HepG2 (cell line): ENCODE data around the gene DUSP8. TPM values are rescaled to one million over a fixed set of nuclear protein-coding genes. Genes with fewer than 3 reads are reported as not detected.

Experiments
- ATAC-seq: fragments of 200-7000 bp; cut with Tn5 transposase; 3 replicates; pipeline ENCODE4 v1.9.1; 2020; ENCODE audit warnings: mild to moderate bottlenecking, moderate library complexity
- BruUV-seq: library from RNA; stranded (reverse); fragments of 400-500 nt; replicated peaks from 2 replicates; lab custom pipeline; 2021; lab: Mats Ljungman, UMichigan
- CTCF ChIA-PET: fragments of 300-600 bp; formaldehyde crosslinking; extraction: SDS; loops from one replicate; lab custom pipeline; 2021; ENCODE audit warnings: low total read pairs, inconsistent platforms, low intra/inter-chr PET ratio; lab: Yijun Ruan, JAX
- POLR2A ChIA-PET: fragments of 350-600 bp; sonication (Branson Sonifier 250); formaldehyde crosslinking; loops from one replicate; lab custom pipeline; 2020; ENCODE audit warnings: antibody characterized with exemption, inconsistent platforms; lab: Yijun Ruan, JAX
- DNase-seq: peaks from one replicate; pipeline ENCODE4 v3.0.0-alpha.2; 2015; ENCODE audit warnings: low spot score
- FAIRE-seq: peaks from 3 replicates; lab custom pipeline; 2011; peaks lifted over from hg19 to GRCh38; lab: Jason Lieb, UNC
- H2AFZ ChIP-seq: one replicate; pipeline ENCODE4 v1.6.1; 2011; ENCODE audit warnings: low read length, inconsistent platforms
- H3K27ac ChIP-seq: fragments of 300-600 bp; 3 replicates; pipeline ENCODE4 v1.8.0; 2011; ENCODE audit warnings: mixed run types, mild to moderate bottlenecking, mixed read lengths, low read length, inconsistent platforms; ENCODE audit not compliant: insufficient read depth; ENCODE audit errors: extremely low read length
- H3K27me3 ChIP-seq, 2 experiments: fragments of 200-600 bp in 1 of 2; 2 replicates in 1 of 2; 3 replicates in 1 of 2; pipeline versions ENCODE4 v1.6.0 to v1.8.0; 2011; ENCODE audit warnings: low read length in 2 of 2, mild to moderate bottlenecking in 2 of 2, moderate library complexity in 2 of 2, inconsistent platforms in 1 of 2; ENCODE audit not compliant: insufficient read depth in 2 of 2, control insufficient read depth in 1 of 2
- H3K36me3 ChIP-seq, 2 experiments: fragments of 200-600 bp in 1 of 2; replicated peaks in 1 of 2; 2 replicates in 1 of 2; 3 replicates in 1 of 2; pipeline versions ENCODE4 v1.5.1 to v1.8.0; 2011; ENCODE audit warnings: low read length in 2 of 2, inconsistent platforms in 1 of 2; ENCODE audit not compliant: insufficient read depth in 2 of 2, control insufficient read depth in 1 of 2
- H3K4me1 ChIP-seq: 2 replicates; pipeline ENCODE4 v1.5.1; 2012; ENCODE audit warnings: low read length, inconsistent platforms; ENCODE audit not compliant: insufficient read depth
- H3K4me2 ChIP-seq: 2 replicates; pipeline ENCODE4 v1.6.0; 2011; ENCODE audit warnings: low read depth, low read length, inconsistent platforms
- H3K4me3 ChIP-seq, 3 experiments: fragments of 200-600 bp in 1 of 3; sonication (generic), shearing (Covaris generic) in 1 of 3; replicated peaks in 1 of 3; 2 replicates each; pipeline ENCODE4 v1.5.1; 2011 to 2016; ENCODE audit warnings: low read length in 3 of 3, inconsistent platforms in 2 of 3, low read depth in 2 of 3, mild to moderate bottlenecking in 2 of 3, control low read depth in 1 of 3, mixed read lengths in 1 of 3; ENCODE audit not compliant: insufficient read depth in 1 of 3
- H3K79me2 ChIP-seq: one replicate; pipeline ENCODE4 v1.6.1; 2011; ENCODE audit warnings: low read length, inconsistent platforms; ENCODE audit not compliant: insufficient read depth
- H3K9ac ChIP-seq: 2 replicates; pipeline ENCODE4 v1.6.0; 2011; ENCODE audit warnings: mild to moderate bottlenecking, low read depth, low read length, inconsistent platforms; ENCODE audit not compliant: insufficient read depth
- H3K9me3 ChIP-seq: 2 replicates; pipeline ENCODE4 v1.5.1; 2012; ENCODE audit warnings: mild to moderate bottlenecking, low read length
- H4K20me1 ChIP-seq: 2 replicates; pipeline ENCODE4 v1.6.0; 2011; ENCODE audit warnings: inconsistent platforms, mild to moderate bottlenecking, low read length, moderate library complexity; ENCODE audit not compliant: insufficient read depth
- AKAP8 ChIP-seq: sonication (generic); formaldehyde crosslinking; IDR thresholded peaks from 2 replicates; pipeline ENCODE4 v1.5.1; 2020; ENCODE audit warnings: mild to moderate bottlenecking, missing genetic modification reagents
- FOXK1 ChIP-seq: sonication (generic); formaldehyde crosslinking; IDR thresholded peaks from 2 replicates; pipeline ENCODE4 v1.4.0; 2020; ENCODE audit warnings: low read depth, missing genetic modification reagents, borderline replicate concordance
- HOXA7 ChIP-seq: sonication (generic); formaldehyde crosslinking; IDR thresholded peaks from 2 replicates; pipeline ENCODE4 v1.8.1; 2022; ENCODE audit warnings: mild to moderate bottlenecking, missing genetic modification reagents, moderate library complexity
- KDM6A ChIP-seq: IDR thresholded peaks from 2 replicates; pipeline ENCODE4 v1.6.1; 2016; ENCODE audit warnings: low read depth
- RXRB ChIP-seq: IDR thresholded peaks from 2 replicates; pipeline ENCODE4 v1.6.1; 2016; ENCODE audit warnings: borderline replicate concordance, missing genetic modification reagents, missing compliant biosample characterization
- SKI ChIP-seq: fragments of 450-650 bp; IDR thresholded peaks from one replicate; pipeline ENCODE4 v1.6.1; 2018; ENCODE audit warnings: mild to moderate bottlenecking; ENCODE audit not compliant: partially characterized antibody
- TRIM24 ChIP-seq: sonication (generic); formaldehyde crosslinking; IDR thresholded peaks from 2 replicates; pipeline ENCODE4 v1.8.0; 2022; ENCODE audit warnings: mild to moderate bottlenecking, missing genetic modification reagents
- ZNF83 ChIP-seq: sonication (generic); formaldehyde crosslinking; IDR thresholded peaks from 2 replicates; pipeline ENCODE4 v1.4.0; 2020; ENCODE audit warnings: missing genetic modification reagents, mild to moderate bottlenecking, borderline replicate concordance
- ZSCAN20 ChIP-seq: sonication (generic); formaldehyde crosslinking; IDR thresholded peaks from 2 replicates; pipeline ENCODE4 v1.4.0; 2020; ENCODE audit warnings: missing genetic modification reagents, mild to moderate bottlenecking, borderline replicate concordance
- WGBS: methylation state at CpG from one replicate; pipeline ENCODE4 v1.1.6; 2017; ENCODE audit warnings: low lambda C conversion rate; 5-methylcytosine and 5-hydroxymethylcytosine counted together
- in situ Hi-C: cut with HindIII; loops from 2 replicates; pipeline ENCODE4 v1.10.0; 2017; ENCODE audit warnings: low pct_unique_long_range_greater_than_20kb; ENCODE audit not compliant: extremely low pct_ligation_motif_present
- intact Hi-C: fragments of 100-400 bp; cut with micrococcal nuclease; formaldehyde crosslinking; loops from one replicate; pipeline ENCODE4 v1.10.0; 2022; ENCODE audit not compliant: unreplicated experiment
- polyA plus RNA-seq, 8 experiments: library from polyadenylated mRNA; depleted of rRNA in 3 of 8; stranded (reverse) in 7 of 8; unstranded in 1 of 8; fragments of >200 nt; fragmentation: Illumina TruSeq in 4 of 8; extraction: Trizol in 4 of 8; gene quantifications; 2 replicates each; pipeline versions ENCODE4 v1.2.1 to v1.2.3, GENCODE V29; 2011 to 2016; ENCODE audit warnings: low read depth in 4 of 8, missing spikeins in 1 of 8, mixed read lengths in 1 of 8; ENCODE audit not compliant: insufficient read depth in 1 of 8
- total RNA-seq, 5 experiments: library from RNA; depleted of rRNA; stranded (reverse); fragments of >200 nt; fragmentation: Illumina TruSeq; extraction: Trizol; gene quantifications; 2 replicates each; pipeline ENCODE4 v1.2.3, GENCODE V29; 2016; ENCODE audit warnings: low read depth in 1 of 5
- TF ChIP-seq, protein P1 (sequence below): sonication (generic); formaldehyde crosslinking; IDR thresholded peaks from 2 replicates; pipeline ENCODE4 v1.5.1; 2020; ENCODE audit warnings: mild to moderate bottlenecking, missing genetic modification reagents, moderate library complexity
- TF ChIP-seq, protein P2 (sequence below): sonication (generic); formaldehyde crosslinking; IDR thresholded peaks from 2 replicates; pipeline ENCODE4 v1.4.0; 2020; ENCODE audit warnings: low read depth, mild to moderate bottlenecking, missing genetic modification reagents
- TF ChIP-seq, protein P3 (sequence below): sonication (generic); formaldehyde crosslinking; IDR thresholded peaks from 2 replicates; pipeline ENCODE4 v1.5.1; 2020; ENCODE audit warnings: mild to moderate bottlenecking, missing genetic modification reagents, borderline replicate concordance
- TF ChIP-seq, protein P4 (sequence below): sonication (generic); formaldehyde crosslinking; IDR thresholded peaks from 2 replicates; pipeline ENCODE4 v1.9.0; 2021; ENCODE audit warnings: missing genetic modification reagents, mild to moderate bottlenecking, borderline replicate concordance

DUSP8 gene
- total and polyA plus RNA-seq, 2 of the 13 experiments (the other 11 are each of a cell fraction or from before 2014, with no cell fraction given) = 1.8 to 8.0 TPM

DNA sequence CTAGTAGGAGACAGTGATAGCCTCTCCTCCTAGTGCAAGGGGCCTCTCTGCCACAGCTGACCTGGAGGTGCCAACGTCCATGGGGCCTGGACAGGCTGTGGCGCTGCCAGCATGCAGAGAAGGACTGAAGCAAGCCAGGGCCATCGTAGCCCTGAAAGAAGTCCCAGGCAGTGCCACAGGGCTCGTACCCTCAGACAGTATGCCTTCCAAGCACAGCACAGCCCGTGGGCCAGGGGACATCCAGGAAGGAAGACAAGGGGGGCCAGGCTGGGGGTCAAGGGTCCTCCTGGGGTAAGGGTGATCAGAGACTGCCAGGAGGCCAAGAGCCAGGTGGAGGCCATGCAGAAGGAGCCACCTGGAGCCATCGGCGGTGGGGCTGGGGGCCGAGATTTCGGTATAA, 65.1 kb downstream of the DUSP8 start:
- WGBS = 93% methylated on average over 6 of the region's 9 CpGs
- CTCF ChIA-PET = no interaction called here
- no peaks in the 10 kb centered on the region for H3K4me1 ChIP-seq
- no peak overlapping the region for H3K4me3 ChIP-seq
- no peak for DNase-seq
- no peak for ATAC-seq
- H3K36me3 ChIP-seq = no peaks in the 10 kb centered on the region
- H3K79me2 ChIP-seq = no peaks in the 10 kb centered on the region
- no peak for TF ChIP-seq KDM6A
- no peak for TF ChIP-seq RXRB
- TF ChIP-seq AKAP8 (CRISPR knock-in tag) = no peak
- no peak for TF ChIP-seq ZSCAN20 (CRISPR knock-in tag)
- no peak for TF ChIP-seq TRIM24 (CRISPR knock-in tag)
- no peak for TF ChIP-seq HOXA7 (CRISPR knock-in tag)
- TF ChIP-seq ZNF83 (CRISPR knock-in tag) = no peak
- TF ChIP-seq, protein P1, sequence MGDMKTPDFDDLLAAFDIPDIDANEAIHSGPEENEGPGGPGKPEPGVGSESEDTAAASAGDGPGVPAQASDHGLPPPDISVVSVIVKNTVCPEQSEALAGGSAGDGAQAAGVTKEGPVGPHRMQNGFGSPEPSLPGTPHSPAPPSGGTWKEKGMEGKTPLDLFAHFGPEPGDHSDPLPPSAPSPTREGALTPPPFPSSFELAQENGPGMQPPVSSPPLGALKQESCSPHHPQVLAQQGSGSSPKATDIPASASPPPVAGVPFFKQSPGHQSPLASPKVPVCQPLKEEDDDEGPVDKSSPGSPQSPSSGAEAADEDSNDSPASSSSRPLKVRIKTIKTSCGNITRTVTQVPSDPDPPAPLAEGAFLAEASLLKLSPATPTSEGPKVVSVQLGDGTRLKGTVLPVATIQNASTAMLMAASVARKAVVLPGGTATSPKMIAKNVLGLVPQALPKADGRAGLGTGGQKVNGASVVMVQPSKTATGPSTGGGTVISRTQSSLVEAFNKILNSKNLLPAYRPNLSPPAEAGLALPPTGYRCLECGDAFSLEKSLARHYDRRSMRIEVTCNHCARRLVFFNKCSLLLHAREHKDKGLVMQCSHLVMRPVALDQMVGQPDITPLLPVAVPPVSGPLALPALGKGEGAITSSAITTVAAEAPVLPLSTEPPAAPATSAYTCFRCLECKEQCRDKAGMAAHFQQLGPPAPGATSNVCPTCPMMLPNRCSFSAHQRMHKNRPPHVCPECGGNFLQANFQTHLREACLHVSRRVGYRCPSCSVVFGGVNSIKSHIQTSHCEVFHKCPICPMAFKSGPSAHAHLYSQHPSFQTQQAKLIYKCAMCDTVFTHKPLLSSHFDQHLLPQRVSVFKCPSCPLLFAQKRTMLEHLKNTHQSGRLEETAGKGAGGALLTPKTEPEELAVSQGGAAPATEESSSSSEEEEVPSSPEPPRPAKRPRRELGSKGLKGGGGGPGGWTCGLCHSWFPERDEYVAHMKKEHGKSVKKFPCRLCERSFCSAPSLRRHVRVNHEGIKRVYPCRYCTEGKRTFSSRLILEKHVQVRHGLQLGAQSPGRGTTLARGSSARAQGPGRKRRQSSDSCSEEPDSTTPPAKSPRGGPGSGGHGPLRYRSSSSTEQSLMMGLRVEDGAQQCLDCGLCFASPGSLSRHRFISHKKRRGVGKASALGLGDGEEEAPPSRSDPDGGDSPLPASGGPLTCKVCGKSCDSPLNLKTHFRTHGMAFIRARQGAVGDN = no peak
- no peak for TF ChIP-seq SKI
- TF ChIP-seq, protein P2, sequence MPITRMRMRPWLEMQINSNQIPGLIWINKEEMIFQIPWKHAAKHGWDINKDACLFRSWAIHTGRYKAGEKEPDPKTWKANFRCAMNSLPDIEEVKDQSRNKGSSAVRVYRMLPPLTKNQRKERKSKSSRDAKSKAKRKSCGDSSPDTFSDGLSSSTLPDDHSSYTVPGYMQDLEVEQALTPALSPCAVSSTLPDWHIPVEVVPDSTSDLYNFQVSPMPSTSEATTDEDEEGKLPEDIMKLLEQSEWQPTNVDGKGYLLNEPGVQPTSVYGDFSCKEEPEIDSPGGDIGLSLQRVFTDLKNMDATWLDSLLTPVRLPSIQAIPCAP (CRISPR knock-in tag) = no peak
- TF ChIP-seq, protein P3, sequence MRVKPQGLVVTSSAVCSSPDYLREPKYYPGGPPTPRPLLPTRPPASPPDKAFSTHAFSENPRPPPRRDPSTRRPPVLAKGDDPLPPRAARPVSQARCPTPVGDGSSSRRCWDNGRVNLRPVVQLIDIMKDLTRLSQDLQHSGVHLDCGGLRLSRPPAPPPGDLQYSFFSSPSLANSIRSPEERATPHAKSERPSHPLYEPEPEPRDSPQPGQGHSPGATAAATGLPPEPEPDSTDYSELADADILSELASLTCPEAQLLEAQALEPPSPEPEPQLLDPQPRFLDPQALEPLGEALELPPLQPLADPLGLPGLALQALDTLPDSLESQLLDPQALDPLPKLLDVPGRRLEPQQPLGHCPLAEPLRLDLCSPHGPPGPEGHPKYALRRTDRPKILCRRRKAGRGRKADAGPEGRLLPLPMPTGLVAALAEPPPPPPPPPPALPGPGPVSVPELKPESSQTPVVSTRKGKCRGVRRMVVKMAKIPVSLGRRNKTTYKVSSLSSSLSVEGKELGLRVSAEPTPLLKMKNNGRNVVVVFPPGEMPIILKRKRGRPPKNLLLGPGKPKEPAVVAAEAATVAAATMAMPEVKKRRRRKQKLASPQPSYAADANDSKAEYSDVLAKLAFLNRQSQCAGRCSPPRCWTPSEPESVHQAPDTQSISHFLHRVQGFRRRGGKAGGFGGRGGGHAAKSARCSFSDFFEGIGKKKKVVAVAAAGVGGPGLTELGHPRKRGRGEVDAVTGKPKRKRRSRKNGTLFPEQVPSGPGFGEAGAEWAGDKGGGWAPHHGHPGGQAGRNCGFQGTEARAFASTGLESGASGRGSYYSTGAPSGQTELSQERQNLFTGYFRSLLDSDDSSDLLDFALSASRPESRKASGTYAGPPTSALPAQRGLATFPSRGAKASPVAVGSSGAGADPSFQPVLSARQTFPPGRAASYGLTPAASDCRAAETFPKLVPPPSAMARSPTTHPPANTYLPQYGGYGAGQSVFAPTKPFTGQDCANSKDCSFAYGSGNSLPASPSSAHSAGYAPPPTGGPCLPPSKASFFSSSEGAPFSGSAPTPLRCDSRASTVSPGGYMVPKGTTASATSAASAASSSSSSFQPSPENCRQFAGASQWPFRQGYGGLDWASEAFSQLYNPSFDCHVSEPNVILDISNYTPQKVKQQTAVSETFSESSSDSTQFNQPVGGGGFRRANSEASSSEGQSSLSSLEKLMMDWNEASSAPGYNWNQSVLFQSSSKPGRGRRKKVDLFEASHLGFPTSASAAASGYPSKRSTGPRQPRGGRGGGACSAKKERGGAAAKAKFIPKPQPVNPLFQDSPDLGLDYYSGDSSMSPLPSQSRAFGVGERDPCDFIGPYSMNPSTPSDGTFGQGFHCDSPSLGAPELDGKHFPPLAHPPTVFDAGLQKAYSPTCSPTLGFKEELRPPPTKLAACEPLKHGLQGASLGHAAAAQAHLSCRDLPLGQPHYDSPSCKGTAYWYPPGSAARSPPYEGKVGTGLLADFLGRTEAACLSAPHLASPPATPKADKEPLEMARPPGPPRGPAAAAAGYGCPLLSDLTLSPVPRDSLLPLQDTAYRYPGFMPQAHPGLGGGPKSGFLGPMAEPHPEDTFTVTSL (CRISPR knock-in tag) = no peak
- TF ChIP-seq FOXK1 (CRISPR knock-in tag) = no peak
- TF ChIP-seq, protein P4, sequence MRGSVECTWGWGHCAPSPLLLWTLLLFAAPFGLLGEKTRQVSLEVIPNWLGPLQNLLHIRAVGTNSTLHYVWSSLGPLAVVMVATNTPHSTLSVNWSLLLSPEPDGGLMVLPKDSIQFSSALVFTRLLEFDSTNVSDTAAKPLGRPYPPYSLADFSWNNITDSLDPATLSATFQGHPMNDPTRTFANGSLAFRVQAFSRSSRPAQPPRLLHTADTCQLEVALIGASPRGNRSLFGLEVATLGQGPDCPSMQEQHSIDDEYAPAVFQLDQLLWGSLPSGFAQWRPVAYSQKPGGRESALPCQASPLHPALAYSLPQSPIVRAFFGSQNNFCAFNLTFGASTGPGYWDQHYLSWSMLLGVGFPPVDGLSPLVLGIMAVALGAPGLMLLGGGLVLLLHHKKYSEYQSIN = no peak
- in situ Hi-C loops (no loop called here), intact Hi-C loops (no loop called here)
- H3K4me2 ChIP-seq = no peak overlapping the region
- no peak overlapping the region for H2AFZ ChIP-seq
- no peaks in the 10 kb centered on the region for H3K27me3 ChIP-seq
- BruUV-seq = no TSS peak
- POLR2A ChIA-PET = no interaction called here
- no peak overlapping the region for H3K27ac ChIP-seq
- FAIRE-seq = no peak
- H3K9ac ChIP-seq = no peak overlapping the region
- no peaks in the 10 kb centered on the region for H3K9me3 ChIP-seq
- peaks cover 20% of the 10 kb centered on the region; the same call in 1 of the 2 replicates for H4K20me1 ChIP-seq
